Type B pancreatic cell (in vitro differentiated cells): Measurements from ENCODE around the gene AHCYL1. TPM values are rescaled to one million over a fixed set of nuclear protein-coding genes. Genes with fewer than 3 reads are reported as not detected.
A peak's percentile ranks its signal among the peaks of the same experiment; 100 is the strongest.

Experiments used
- DNase-seq: peaks from one replicate; pipeline ENCODE4 v3.0.0; 2021; ENCODE audit warnings: mixed read lengths; ENCODE audit not compliant: unreplicated experiment; ENCODE audit errors: extremely low spot score
- H3K27ac Mint-ChIP-seq: 2 replicates; pipeline ENCODE4 v1.8.0; 2021; ENCODE audit warnings: mild to moderate bottlenecking, mixed read lengths
- H3K27me3 Mint-ChIP-seq: 2 replicates; pipeline ENCODE4 v1.8.0; 2021; ENCODE audit warnings: mixed read lengths
- H3K36me3 Mint-ChIP-seq: 2 replicates; pipeline ENCODE4 v1.8.0; 2021; ENCODE audit warnings: mixed read lengths
- H3K4me1 Mint-ChIP-seq: one replicate; pipeline ENCODE4 v1.8.0; 2021; ENCODE audit warnings: mixed read lengths; ENCODE audit not compliant: unreplicated experiment
- H3K4me3 Mint-ChIP-seq: 2 replicates; pipeline ENCODE4 v1.8.0; 2021; ENCODE audit warnings: mild to moderate bottlenecking, mixed read lengths
- H3K9me3 Mint-ChIP-seq: 2 replicates; pipeline ENCODE4 v1.8.0; 2021; ENCODE audit warnings: mixed read lengths
- CTCF ChIP-seq: fragments of 200-600 bp; sonication (generic); conservative IDR thresholded peaks from 2 replicates; pipeline ENCODE4 v1.5.0; 2021; ENCODE audit warnings: antibody characterized with exemption, mild to moderate bottlenecking
- total RNA-seq: library from RNA; stranded (reverse); gene quantifications from 2 replicates; pipeline ENCODE4 v1.2.1, GENCODE V29; 2021; ENCODE audit warnings: low replicate concordance

Gene AHCYL1
- total RNA-seq, 1 donor from 2014 or later, result 87.1 TPM

GRCh38 chr1:110006516-110006915 is 22.0 kb downstream of the AHCYL1 start:
- H3K4me1 Mint-ChIP-seq, result peaks cover 53% of the 10 kb centered on the region
- no peak overlapping the region for H3K27ac Mint-ChIP-seq

GRCh38 chr1:110007046-110007830 is 22.7 kb downstream of the AHCYL1 start:
- H3K27me3 Mint-ChIP-seq, result no peaks in the 10 kb centered on the region
- peaks cover 14% of the 10 kb centered on the region for H3K36me3 Mint-ChIP-seq
- no peak for TF ChIP-seq CTCF
- H3K4me3 Mint-ChIP-seq, result no peak overlapping the region
- H3K9me3 Mint-ChIP-seq, result no peaks in the 10 kb centered on the region
- H3K27ac Mint-ChIP-seq, result peak overlapping the region; percentile 23
- DNase-seq, result no peak
- peaks cover 54% of the 10 kb centered on the region for H3K4me1 Mint-ChIP-seq

More at GRCh38 chr1:110006516-110006915, 22.0 kb downstream of the AHCYL1 start:
- no peak for TF ChIP-seq CTCF
- Mint-ChIP-seq H3K9me3 (no peaks in the 10 kb centered on the region), H3K4me3 (no peak overlapping the region), H3K36me3 (peaks cover 8% of the 10 kb centered on the region), H3K27me3 (no peaks in the 10 kb centered on the region)
- no peak for DNase-seq

- Mint-ChIP-seq H3K9me3 (no peaks in the 10 kb centered on the region), H3K27me3 (no peaks in the 10 kb centered on the region), H3K4me1 (peaks cover 38% of the 10 kb centered on the region), H3K27ac (no peak overlapping the region), H3K4me3 (no peak overlapping the region), H3K36me3 (peaks cover 20% of the 10 kb centered on the region)
- no peak for TF ChIP-seq CTCF
- no peak for DNase-seq
These were observed 24.5 kb downstream of the AHCYL1 start for GRCh38 chr1:110008971-110009565.

GRCh38 chr1:110011527-110012041 is 27.0 kb downstream of the AHCYL1 start:
- no peak for DNase-seq
- H3K27me3 Mint-ChIP-seq, result no peaks in the 10 kb centered on the region
- H3K4me1 Mint-ChIP-seq, result peaks cover 13% of the 10 kb centered on the region
- H3K4me3 Mint-ChIP-seq, result no peak overlapping the region
- peak overlapping the region; percentile 73 for H3K27ac Mint-ChIP-seq
- TF ChIP-seq CTCF, result peak; percentile 68
- H3K36me3 Mint-ChIP-seq, result peaks cover 34% of the 10 kb centered on the region
- no peaks in the 10 kb centered on the region for H3K9me3 Mint-ChIP-seq

- Mint-ChIP-seq H3K4me3 (no peak overlapping the region), H3K27ac (no peak overlapping the region), H3K4me1 (peaks cover 8% of the 10 kb centered on the region), H3K36me3 (peaks cover 35% of the 10 kb centered on the region), H3K27me3 (no peaks in the 10 kb centered on the region), H3K9me3 (no peaks in the 10 kb centered on the region)
- no peak for DNase-seq
- TF ChIP-seq CTCF, result no peak
These were observed 27.7 kb downstream of the AHCYL1 start for GRCh38 chr1:110012100-110012780.
